K562 (cell line): Measurements from ENCODE around the gene UMAD1. TPM values are rescaled to one million over a fixed set of nuclear protein-coding genes. Genes with fewer than 3 reads are reported as not detected.

ENCODE experiments used
- ATAC-seq: fragments of 200-7000 bp; cut with Tn5 transposase; 3 replicates; pipeline ENCODE4 v1.9.1; 2020; ENCODE audit warnings: moderate library complexity
- BruUV-seq: library from RNA; stranded (reverse); fragments of 400-500 nt; replicated peaks from 2 replicates; lab custom pipeline; 2021; lab: Mats Ljungman, UMichigan
- CTCF ChIA-PET: fragments of 300-600 bp; formaldehyde crosslinking; extraction: SDS; loops from one replicate; lab custom pipeline; 2021; ENCODE audit warnings: low intra/inter-chr PET ratio; lab: Yijun Ruan, JAX
- POLR2A ChIA-PET: fragments of 300-600, 350-650 bp; sonication (Branson Sonifier 250); formaldehyde crosslinking; extraction: SDS; loops from one replicate; lab custom pipeline; 2021; ENCODE audit warnings: antibody characterized with exemption, inconsistent platforms; lab: Yijun Ruan, JAX
- DNase-seq, 4 experiments: peaks; one replicate each; pipeline versions ENCODE4 v3.0.0 to v3.0.0-alpha.2; 2011 to 2018; ENCODE audit warnings: low spot score in 3 of 4, mixed read lengths in 3 of 4; ENCODE audit errors: extremely low read depth in 1 of 4
- FAIRE-seq: peaks from 2 replicates; lab custom pipeline; 2011; peaks lifted over from hg19 to GRCh38; lab: Jason Lieb, UNC
- H2AFZ ChIP-seq: 2 replicates; pipeline ENCODE4 v1.6.0; 2011; ENCODE audit warnings: low read depth, low read length, control low read depth, inconsistent platforms
- H3K27ac ChIP-seq: fragments of 200-600 bp; 3 replicates; pipeline ENCODE4 v1.8.0; 2011; ENCODE audit warnings: low read depth, mild to moderate bottlenecking, control low read depth, inconsistent platforms, low read length, moderate library complexity, mixed read lengths; ENCODE audit errors: extremely low read depth
- H3K27me3 ChIP-seq, 2 experiments: fragments of 300-600 bp in 1 of 2; 2 replicates in 1 of 2; 3 replicates in 1 of 2; pipeline versions ENCODE4 v1.6.0 to v1.8.0; 2011; ENCODE audit warnings: inconsistent platforms in 2 of 2, low read length in 2 of 2, mild to moderate bottlenecking in 1 of 2, mixed read lengths in 1 of 2, moderate library complexity in 1 of 2; ENCODE audit not compliant: control insufficient read depth in 2 of 2, insufficient read depth in 2 of 2
- H3K36me3 ChIP-seq: fragments of 300-600 bp; 3 replicates; pipeline ENCODE4 v1.8.0; 2011; ENCODE audit warnings: mild to moderate bottlenecking, low read length, inconsistent platforms; ENCODE audit not compliant: control insufficient read depth, insufficient read depth
- H3K4me1 ChIP-seq, 2 experiments: fragments of 200-600 bp in 1 of 2; replicated peaks in 1 of 2; 2 replicates in 1 of 2; 3 replicates in 1 of 2; pipeline versions ENCODE4 v1.5.1 to v1.8.0; 2011; ENCODE audit warnings: inconsistent platforms in 2 of 2, low read length in 2 of 2, mild to moderate bottlenecking in 1 of 2, mixed read lengths in 1 of 2, moderate library complexity in 1 of 2; ENCODE audit not compliant: control insufficient read depth in 2 of 2, insufficient read depth in 2 of 2
- H3K4me2 ChIP-seq: 2 replicates; pipeline ENCODE4 v1.6.1; 2011; ENCODE audit warnings: low read length, control low read depth, inconsistent platforms, mixed read lengths; ENCODE audit not compliant: insufficient read depth
- H3K4me3 ChIP-seq: fragments of 200-600 bp; sonication (generic), shearing (Covaris generic); 2 replicates; pipeline ENCODE4 v1.5.1; 2016; ENCODE audit warnings: control low read depth, inconsistent platforms
- H3K79me2 ChIP-seq: fragments of 200-600 bp; 3 replicates; pipeline ENCODE4 v1.8.0; 2011; ENCODE audit warnings: low read length, inconsistent platforms; ENCODE audit not compliant: control insufficient read depth, insufficient read depth
- H3K9ac ChIP-seq, 2 experiments: 2 replicates each; pipeline versions ENCODE4 v1.6.0 to v1.6.1; 2011; ENCODE audit warnings: low read depth in 2 of 2, low read length in 2 of 2, control low read depth in 1 of 2, inconsistent platforms in 1 of 2, mild to moderate bottlenecking in 1 of 2, mixed read lengths in 1 of 2; ENCODE audit not compliant: insufficient read depth in 1 of 2
- H3K9me1 ChIP-seq: one replicate; pipeline ENCODE4 v1.6.0; 2011; ENCODE audit warnings: inconsistent platforms, mild to moderate bottlenecking, low read length, moderate library complexity; ENCODE audit not compliant: control insufficient read depth, insufficient read depth
- H3K9me3 ChIP-seq: replicated peaks from 2 replicates; pipeline ENCODE4 v1.5.1; 2011; ENCODE audit warnings: low read depth, low read length, inconsistent platforms; ENCODE audit not compliant: control insufficient read depth, insufficient read depth
- H4K20me1 ChIP-seq: replicated peaks from 2 replicates; pipeline ENCODE4 v1.6.1; 2011; ENCODE audit warnings: low read length, inconsistent platforms, mixed read lengths; ENCODE audit not compliant: control insufficient read depth, insufficient read depth
- BMI1 ChIP-seq: fragments of 150-350 bp; IDR thresholded peaks from 2 replicates; pipeline ENCODE4 v1.6.1; 2014; ENCODE audit warnings: low read length
- CTCFL ChIP-seq: IDR thresholded peaks from 2 replicates; pipeline ENCODE4 v1.6.1; 2011; ENCODE audit warnings: borderline replicate concordance, low read depth, mild to moderate bottlenecking, moderate library complexity, low read length; ENCODE audit not compliant: insufficient read depth, poor library complexity, severe bottlenecking
- ERF ChIP-seq: fragments of 450-650 bp; formaldehyde crosslinking; IDR thresholded peaks from 2 replicates; pipeline ENCODE4 v1.4.0; 2020; ENCODE audit warnings: mild to moderate bottlenecking, mixed read lengths
- ETV1 ChIP-seq: fragments of 450-650 bp; conservative IDR thresholded peaks from 2 replicates; pipeline ENCODE4 v1.6.1; 2016; ENCODE audit warnings: missing genetic modification characterization, control low read depth, low read depth, missing compliant biosample characterization
- HDAC2 ChIP-seq: fragments of 450-650 bp; IDR thresholded peaks from 2 replicates; pipeline ENCODE4 v1.6.1; 2016; ENCODE audit warnings: mild to moderate bottlenecking
- HDAC6 ChIP-seq: IDR thresholded peaks from 2 replicates; pipeline ENCODE4 v1.6.1; 2012; ENCODE audit warnings: low read depth, mild to moderate bottlenecking, control low read depth, inconsistent platforms, low read length, moderate library complexity
- RAD21 ChIP-seq, 2 experiments: fragments of 250-450 bp in 1 of 2; fragments of 450-650 bp in 1 of 2; sonication (Bioruptor Pico) in 1 of 2; formaldehyde crosslinking in 1 of 2; IDR thresholded peaks in 1 of 2; conservative IDR thresholded peaks in 1 of 2; 2 replicates each; pipeline versions ENCODE4 v1.4.0 to v1.8.0; 2020 to 2022; ENCODE audit warnings: mild to moderate bottlenecking in 2 of 2, moderate library complexity in 1 of 2
- TCF3 ChIP-seq: sonication (generic); formaldehyde crosslinking; IDR thresholded peaks from 2 replicates; pipeline ENCODE4 v1.4.0; 2020; ENCODE audit warnings: mild to moderate bottlenecking, missing genetic modification reagents
- WGBS: fragments of 100-300 bp; shearing (Covaris generic); methylation state at CpG from one replicate; pipeline ENCODE4 v1.1.6; 2016; ENCODE audit warnings: low coverage, mixed read lengths; ENCODE audit not compliant: insufficient coverage; ENCODE audit errors: missing lambda C conversion rate; 5-methylcytosine and 5-hydroxymethylcytosine counted together
- in situ Hi-C: fragments of 300-500 bp; cut with MboI; formaldehyde crosslinking; loops from 4 replicates; pipeline ENCODE4 v1.15.0; 2018; ENCODE audit warnings: inconsistent platforms, mixed read lengths
- intact Hi-C: fragments of 100-400 bp; cut with micrococcal nuclease; formaldehyde crosslinking; loops from 2 replicates; pipeline ENCODE4 v1.14.2; 2022
- polyA plus RNA-seq, 8 experiments: library from polyadenylated mRNA; depleted of rRNA in 4 of 8; stranded (reverse) in 5 of 8; unstranded in 3 of 8; fragments of >200 nt; fragmentation: Nextera tagmentation in 2 of 8; fragmentation: Illumina TruSeq in 1 of 8; extraction: Ambion mirVana in 2 of 8; extraction: Trizol in 1 of 8; gene quantifications; 2 replicates each; pipeline versions ENCODE4 v1.2.1 to v1.2.3, GENCODE V29; 2011 to 2014; ENCODE audit warnings: inconsistent platforms in 1 of 8, missing spikeins in 1 of 8
- total RNA-seq, 7 experiments: library from RNA; depleted of rRNA in 6 of 7; stranded (reverse); fragments of >200 nt in 6 of 7; fragmentation: Illumina TruSeq in 2 of 7; extraction: Trizol in 2 of 7; gene quantifications; 2 replicates each; pipeline versions ENCODE4 v1.2.1 to v1.2.3, GENCODE V29; 2011 to 2021; ENCODE audit warnings: low replicate concordance in 1 of 7
- TF ChIP-seq, protein P1 (sequence below): fragments of 250-450 bp; sonication (Bioruptor Pico); IDR thresholded peaks from 2 replicates; pipeline ENCODE4 v1.8.0; 2021; ENCODE audit warnings: borderline replicate concordance, mild to moderate bottlenecking, moderate library complexity; ENCODE audit not compliant: poor library complexity, severe bottlenecking

Gene UMAD1
- total and polyA plus RNA-seq, 9 of the 15 experiments (the other 6 are each of a cell fraction or from before 2014, with no cell fraction given) = 9.0 to 26.7 (median 13.3) TPM

GRCh38 chr7:7914547-7914946, 274.0 kb downstream of the UMAD1 start:
- in situ Hi-C loops (no loop called here), intact Hi-C loops (no loop called here)
- 7% methylated on average over 2 of the region's 2 CpGs for WGBS
- no peaks in the 10 kb centered on the region for H3K9me1 ChIP-seq
- no peaks in the 10 kb centered on the region; a peak in 2 of 5 replicates for H3K27me3 ChIP-seq
- H3K9me3 ChIP-seq = no peaks in the 10 kb centered on the region
- H3K79me2 ChIP-seq = no peaks in the 10 kb centered on the region
- no peak overlapping the region for H2AFZ ChIP-seq
- TF ChIP-seq ERF (CRISPR knock-in tag) (no peak), HDAC2 (no peak), ETV1 (no peak), HDAC6 (no peak), RAD21 (CRISPR knock-in tag; conservative IDR thresholded peaks at IDR 0.05 in 1 of 2, IDR thresholded peaks at IDR 0.05 in 1 of 2) (no peak), BMI1 (no peak), TCF3 (CRISPR knock-in tag) (no peak), CTCFL (no peak)
- TF ChIP-seq, protein P1, sequence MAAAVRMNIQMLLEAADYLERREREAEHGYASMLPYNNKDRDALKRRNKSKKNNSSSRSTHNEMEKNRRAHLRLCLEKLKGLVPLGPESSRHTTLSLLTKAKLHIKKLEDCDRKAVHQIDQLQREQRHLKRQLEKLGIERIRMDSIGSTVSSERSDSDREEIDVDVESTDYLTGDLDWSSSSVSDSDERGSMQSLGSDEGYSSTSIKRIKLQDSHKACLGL (CRISPR knock-in tag) = no peak
- H4K20me1 ChIP-seq = no peaks in the 10 kb centered on the region
- no peak for DNase-seq
- no peak overlapping the region for H3K4me3 ChIP-seq
- POLR2A ChIA-PET = no interaction called here
- H3K9ac ChIP-seq = no peak overlapping the region
- H3K27ac ChIP-seq = no peak overlapping the region
- FAIRE-seq = no peak
- ATAC-seq = no peak
- BruUV-seq = no TSS peak
- H3K4me1 ChIP-seq = no peaks in the 10 kb centered on the region
- no peak overlapping the region for H3K4me2 ChIP-seq
- CTCF ChIA-PET = no interaction called here
- no peaks in the 10 kb centered on the region for H3K36me3 ChIP-seq
